Measurements from ENCODE around the gene TPP1.

DNA sequence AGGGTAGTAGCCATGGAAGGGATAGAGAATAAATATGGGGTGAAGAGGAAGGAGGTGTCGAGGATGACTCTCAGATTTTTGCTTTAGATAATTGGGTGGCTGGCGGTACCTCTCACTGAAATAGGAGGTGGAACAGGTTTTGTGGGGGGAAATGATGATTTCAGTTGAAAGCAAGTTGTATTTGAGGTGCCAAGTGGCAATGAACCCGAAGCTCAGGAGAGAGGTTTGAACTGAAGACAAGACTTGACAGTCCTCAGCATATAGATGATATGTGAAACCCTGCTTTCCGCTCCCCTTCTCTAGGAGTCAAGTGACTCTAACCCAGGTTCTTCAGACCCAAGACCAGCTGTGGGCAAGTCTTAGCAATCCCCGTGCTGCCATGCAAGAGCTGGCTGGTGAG is 49.5 kb downstream of the TPP1 start:
- TF ChIP-seq, protein P1, sequence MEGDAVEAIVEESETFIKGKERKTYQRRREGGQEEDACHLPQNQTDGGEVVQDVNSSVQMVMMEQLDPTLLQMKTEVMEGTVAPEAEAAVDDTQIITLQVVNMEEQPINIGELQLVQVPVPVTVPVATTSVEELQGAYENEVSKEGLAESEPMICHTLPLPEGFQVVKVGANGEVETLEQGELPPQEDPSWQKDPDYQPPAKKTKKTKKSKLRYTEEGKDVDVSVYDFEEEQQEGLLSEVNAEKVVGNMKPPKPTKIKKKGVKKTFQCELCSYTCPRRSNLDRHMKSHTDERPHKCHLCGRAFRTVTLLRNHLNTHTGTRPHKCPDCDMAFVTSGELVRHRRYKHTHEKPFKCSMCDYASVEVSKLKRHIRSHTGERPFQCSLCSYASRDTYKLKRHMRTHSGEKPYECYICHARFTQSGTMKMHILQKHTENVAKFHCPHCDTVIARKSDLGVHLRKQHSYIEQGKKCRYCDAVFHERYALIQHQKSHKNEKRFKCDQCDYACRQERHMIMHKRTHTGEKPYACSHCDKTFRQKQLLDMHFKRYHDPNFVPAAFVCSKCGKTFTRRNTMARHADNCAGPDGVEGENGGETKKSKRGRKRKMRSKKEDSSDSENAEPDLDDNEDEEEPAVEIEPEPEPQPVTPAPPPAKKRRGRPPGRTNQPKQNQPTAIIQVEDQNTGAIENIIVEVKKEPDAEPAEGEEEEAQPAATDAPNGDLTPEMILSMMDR (optimal IDR thresholded peaks at IDR 0.05 in 1 of 3, IDR thresholded peaks at IDR 0.05 in 1 of 3, conservative IDR thresholded peaks at IDR 0.05 in 1 of 3; ENCODE audit: extremely low read depth in 1 of 3, insufficient read depth in 2 of 3, low read length in 3 of 3): no peak
- TF ChIP-seq EZH2 (IDR thresholded peaks at IDR 0.05; ENCODE audit: low read length): no peak

All from keratinocyte (primary cell).